IPS DF 19.7 (cell line): ENCODE data around the gene PIH1D1.
A peak's percentile ranks its signal among the peaks of the same experiment; 100 is the strongest.
"Not testable (repeated sequence)": the region's sequence is repeated elsewhere in the genome, so short reads cannot be mapped to it uniquely, and the experiment has no call there.

Experiments
- DNase-seq: peaks from one replicate; pipeline ENCODE4 v3.0.0-alpha.2; 2013; ENCODE audit warnings: low read depth, low spot score

PIH1D1 gene

GRCh38 chr19:49481020-49481683 is 29.5 kb upstream of the PIH1D1 start:
- no peak for DNase-seq

DNA sequence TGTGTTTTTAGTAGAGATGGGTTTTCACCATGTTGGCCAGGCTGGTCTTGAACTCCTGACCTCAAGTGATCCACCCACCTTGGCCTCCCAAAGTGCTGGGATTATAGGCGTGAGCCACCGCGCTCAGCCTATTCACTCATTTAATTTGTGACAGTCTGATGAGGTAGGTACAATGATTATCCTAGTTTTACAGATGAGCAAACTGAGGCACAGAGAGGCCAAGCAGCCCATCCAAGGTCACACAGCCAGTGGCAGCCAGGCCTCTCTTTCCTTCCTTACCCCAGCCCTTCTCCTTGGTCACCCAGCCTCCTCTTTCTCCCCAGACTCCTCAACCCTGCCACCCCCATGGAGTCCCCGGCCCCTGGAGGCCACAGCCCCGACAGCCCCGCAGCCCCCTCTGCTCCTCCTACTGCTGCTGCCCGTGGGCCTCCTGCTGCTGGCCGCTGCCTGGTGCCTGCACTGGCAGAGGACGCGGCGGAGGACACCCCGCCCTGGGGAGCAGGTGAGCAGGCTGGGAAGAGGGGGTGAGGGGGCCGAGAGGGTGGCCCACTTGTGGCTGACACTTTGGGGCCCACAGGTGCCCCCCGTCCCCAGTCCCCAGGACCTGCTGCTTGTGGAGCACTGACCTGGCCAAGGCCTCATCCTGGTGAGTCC is 28.5 kb upstream of the PIH1D1 start:
- no peak for DNase-seq

DNA sequence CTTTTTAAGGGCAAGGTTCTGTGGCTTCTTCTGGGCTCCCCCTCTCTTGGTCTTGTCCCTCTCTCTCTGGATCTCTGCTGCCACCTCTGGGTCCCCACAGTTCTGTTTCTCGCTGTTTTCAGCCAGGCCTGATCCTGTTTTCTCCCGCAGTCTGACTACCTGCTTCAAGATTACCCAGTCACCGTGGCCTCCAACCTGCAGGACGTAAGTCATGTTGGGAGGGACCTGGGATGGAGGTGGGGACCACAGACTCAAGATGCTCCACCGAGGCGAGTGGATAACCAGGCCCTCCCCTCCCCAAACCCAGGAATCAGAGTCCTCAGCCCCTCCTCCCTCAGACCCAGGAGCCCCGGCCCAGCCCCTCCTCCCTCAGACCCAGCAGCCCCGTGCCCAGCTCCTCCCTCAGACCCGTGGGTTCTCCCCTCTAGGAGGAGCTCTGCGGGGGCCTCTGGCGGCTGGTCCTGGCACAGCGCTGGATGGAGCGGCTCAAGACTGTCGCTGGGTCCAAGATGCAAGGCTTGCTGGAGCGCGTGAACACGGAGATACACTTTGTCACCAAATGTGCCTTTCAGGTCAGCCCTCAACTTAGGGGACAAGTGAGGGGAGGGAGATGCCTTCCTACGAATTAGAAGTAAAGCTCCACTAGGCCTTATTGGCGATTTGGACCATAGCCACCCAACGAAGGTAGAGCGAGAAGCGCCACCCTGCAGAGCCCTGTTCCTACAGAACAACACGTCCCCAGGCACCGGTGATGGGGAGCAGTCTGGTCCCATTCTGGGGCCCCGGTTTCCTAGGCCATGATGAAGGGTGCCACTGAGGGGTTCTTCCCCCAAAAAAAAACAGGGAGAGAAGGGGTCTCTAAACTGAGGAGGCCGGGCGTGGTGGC is 24.6 kb upstream of the PIH1D1 start:
- DNase-seq = no peak

DNA sequence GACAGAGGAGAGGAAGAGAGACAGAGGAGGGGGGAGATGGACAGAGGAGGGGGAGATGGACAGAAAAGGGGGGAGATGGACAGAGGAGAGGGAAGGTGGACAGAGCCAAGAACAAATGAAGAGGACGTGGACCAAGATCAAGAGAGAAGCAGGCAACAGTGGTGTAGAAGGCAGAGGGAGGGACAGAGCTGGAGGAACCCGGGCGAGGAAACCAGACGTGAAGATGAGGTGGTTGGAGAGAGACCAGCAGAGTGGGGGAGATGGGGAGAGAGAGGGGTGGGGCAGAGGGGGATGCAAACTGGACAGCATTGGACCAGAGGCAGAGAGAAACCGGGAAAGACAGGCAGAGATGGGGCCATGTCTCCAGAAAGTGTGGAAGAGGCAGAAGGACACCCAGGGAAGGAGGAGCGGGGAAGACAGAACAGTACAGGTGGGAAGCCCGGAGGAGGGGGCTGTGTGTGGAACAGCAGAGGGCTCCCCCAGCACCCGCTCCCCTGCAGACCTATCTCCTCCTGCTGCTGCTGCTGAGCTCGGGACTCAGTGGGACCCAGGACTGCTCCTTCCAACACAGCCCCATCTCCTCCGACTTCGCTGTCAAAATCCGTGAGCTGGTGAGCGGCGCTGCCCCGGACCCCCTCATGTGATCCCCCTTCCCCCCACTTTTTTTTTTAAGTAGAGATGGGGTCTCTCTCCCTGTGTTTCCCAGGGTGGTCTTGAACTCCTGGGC is 23.7 kb upstream of the PIH1D1 start:
- DNase-seq = no peak

GRCh38 chr19:49474542-49474924 is 22.9 kb upstream of the PIH1D1 start:
- no peak for DNase-seq

DNA sequence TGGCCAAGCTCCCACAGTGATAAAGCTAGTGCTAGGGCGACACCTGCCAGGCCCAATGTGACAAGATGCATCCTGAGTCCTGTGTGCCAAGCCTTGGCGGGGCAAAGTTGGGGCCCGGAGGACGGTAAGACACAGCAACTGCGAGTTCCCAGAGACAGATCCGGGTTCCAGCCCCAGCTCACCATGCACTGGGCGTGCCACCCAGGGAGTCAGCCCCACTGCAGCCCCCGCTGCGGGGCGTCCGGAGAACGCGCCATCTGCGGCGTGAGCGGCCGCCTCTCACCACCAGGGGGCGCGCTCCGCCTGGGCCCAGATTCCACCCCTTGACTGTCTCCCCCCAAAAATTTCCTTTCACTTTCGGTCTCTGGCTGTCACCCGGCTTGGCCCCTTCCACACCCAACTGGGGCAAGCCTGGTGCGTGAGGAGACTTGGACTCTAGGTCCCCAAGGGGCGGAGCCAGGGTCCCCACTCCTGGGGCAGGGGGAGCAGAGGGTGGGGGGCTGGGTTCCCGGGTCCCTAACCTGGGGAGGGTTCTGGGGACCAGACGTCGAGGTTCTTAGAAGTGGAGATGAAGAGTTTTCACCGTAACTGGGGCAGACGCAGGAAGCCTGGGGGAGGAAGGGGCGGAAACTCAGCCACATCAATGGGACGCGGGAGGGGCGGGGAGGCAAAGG is 22.4 kb upstream of the PIH1D1 start, which contains the start of gene FLT3LG:
TSS of gene FLT3LG (plus strand) at position 348 of the 674 bp plus-strand sequence. CDS start 425 bp downstream, outside the sequence.
- DNase-seq = no peak

- not testable (repeated sequence) for DNase-seq
These were observed 21.9 kb upstream of the PIH1D1 start for GRCh38 chr19:49473501-49473867.

DNA sequence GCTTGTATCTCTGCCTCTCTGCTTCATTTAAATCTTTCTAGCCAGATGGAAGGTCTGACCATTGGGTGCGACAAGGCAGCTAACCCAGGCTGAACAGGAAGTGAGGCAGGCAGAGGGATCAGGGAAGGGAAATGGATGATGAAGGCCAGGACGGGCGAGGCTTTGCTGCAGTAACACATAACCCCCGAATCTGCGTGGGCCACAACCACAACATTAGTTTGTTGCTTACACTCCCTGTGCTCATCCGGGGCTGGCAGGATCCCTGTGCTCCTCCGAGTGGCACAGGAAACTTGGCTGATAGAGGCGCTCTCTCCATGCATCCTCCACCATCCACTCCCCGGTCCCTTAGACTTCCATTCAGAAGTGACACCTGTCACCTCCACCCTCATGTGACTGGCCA is 21.3 kb upstream of the PIH1D1 start:
- DNase-seq = no peak

DNA sequence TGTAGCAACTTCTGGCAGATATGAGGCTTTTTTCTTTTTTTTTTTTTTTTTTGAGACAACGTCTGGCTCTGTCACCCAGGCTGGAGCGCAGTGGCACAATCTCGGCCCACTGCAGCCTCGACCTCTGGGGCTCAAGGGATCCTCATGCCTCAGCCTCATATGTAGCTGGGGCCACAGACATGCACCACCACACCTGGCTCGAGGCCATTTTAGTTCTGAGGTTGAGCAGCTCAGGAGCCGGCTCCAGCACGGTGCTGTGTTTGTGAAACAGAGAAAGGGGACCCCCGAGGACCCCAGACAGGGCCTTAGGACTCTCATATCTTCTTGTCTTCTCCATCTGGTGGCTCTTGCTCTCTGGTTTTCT is 19.0 kb upstream of the PIH1D1 start:
- DNase-seq = no peak

DNA sequence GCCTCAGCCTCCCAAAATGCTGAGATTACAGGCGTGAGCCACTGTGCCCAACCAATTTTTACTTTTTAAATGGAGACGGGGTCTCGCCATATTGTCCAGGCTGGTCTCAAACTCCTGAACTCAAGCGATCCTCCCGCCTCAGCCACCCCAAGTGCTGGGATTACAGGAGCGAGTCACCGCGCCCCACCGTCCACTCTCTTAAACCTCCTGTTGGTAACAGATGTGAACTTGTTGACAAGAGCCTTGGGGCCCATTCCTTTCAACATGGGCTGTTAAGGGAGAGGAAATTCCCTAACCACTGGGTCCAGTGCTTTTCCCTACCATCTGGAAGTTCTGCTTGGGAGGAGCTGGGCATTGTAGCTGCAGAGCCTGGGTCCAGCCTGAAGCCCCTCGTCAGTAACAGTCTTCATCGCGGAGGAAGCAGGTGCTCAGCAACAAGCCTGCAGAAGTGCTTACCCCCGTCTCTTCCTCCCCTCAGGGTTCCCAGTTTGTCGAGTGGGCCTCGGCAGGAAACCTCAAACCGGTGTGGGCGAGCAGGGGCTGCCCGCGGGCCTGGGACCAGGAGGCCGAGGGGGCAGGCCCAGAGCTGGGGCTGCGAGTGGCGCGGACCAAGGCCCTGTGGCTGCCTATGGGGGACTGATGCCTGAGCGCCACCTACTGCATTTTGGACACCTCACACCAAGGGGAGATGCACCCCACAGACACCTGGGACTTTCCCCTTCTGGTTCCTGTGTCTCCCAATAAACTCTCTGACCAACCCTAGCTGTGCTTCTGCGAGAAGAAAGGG is 18.4 kb upstream of the PIH1D1 start:
- DNase-seq = no peak

- peak; percentile 90 for DNase-seq
These were observed 17.3 kb upstream of the PIH1D1 start for GRCh38 chr19:49468746-49469447.

DNA sequence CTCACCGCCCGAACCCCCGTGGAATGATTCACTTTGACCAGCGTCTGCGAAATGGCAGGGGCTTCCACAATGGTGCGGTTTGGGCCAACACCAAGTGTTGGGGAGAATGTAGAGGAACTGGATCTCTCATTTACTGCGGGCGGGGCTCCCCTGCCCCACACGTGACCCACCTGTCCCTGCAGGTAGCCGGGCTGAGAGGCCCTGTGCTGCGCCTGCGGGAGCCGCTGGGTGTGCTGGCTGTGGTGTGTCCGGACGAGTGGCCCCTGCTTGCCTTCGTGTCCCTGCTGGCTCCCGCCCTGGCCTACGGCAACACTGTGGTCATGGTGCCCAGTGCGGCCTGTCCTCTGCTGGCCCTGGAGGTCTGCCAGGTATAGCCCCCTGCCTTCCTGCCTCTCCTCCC is 16.6 kb upstream of the PIH1D1 start:
- DNase-seq = no peak

- no peak for DNase-seq
These were observed 13.8 kb upstream of the PIH1D1 start for GRCh38 chr19:49465371-49465770.

- DNase-seq = no peak
These were observed 12.5 kb upstream of the PIH1D1 start for GRCh38 chr19:49463960-49464740.

DNA sequence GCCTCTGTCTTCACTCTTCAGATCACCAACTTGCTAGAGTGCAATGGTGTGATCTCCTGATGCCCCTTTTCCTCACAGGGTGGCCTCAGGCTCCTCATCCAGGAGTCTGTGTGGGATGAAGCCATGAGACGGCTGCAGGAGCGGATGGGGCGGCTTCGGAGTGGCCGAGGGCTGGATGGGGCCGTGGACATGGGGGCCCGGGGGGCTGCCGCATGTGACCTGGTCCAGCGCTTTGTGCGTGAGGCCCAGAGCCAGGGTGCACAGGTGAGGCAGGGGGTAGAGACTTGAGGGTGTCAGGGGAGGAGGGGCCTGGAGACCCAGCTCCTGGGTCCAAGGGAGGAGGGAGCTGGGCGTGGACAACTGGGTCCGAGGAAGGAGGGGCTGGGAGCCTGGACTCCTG is 10.9 kb upstream of the PIH1D1 start:
- no peak for DNase-seq

DNA sequence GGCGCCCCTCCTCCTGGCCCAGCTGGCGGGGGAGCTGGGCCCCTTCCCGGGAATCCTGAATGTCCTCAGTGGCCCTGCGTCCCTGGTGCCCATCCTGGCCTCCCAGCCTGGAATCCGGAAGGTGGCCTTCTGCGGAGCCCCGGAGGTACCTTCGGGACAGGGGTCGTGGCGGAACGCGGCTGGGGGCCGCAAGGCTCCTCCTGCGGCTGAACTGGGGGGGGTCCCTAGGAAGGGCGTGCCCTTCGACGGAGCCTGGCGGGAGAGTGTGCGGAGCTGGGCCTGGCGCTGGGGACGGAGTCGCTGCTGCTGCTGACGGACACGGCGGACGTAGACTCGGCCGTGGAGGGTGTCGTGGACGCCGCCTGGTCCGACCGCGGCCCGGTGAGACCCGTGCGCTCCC is 10.0 kb upstream of the PIH1D1 start:
- DNase-seq = no peak

DNA sequence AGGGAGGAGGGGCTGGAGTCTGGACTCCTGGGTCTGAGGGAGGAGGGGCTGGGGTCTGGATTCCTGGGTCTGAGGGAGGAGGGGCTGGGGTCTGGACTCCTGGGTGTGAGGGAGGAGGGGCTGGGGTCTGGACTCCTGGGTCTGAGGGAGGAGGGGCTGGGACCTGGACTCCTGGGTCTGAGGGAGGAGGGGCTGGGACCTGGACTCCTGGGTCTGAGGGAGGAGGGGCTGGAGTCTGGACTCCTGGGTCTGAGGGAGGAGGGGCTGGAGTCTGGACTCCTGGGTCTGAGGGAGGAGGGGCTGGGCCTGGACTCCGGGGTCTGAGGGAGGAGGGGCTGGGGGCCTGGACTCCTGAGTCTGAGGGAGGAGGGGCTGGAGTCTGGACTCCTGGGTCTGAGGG is 9.5 kb upstream of the PIH1D1 start:
- not testable (repeated sequence) for DNase-seq

DNA sequence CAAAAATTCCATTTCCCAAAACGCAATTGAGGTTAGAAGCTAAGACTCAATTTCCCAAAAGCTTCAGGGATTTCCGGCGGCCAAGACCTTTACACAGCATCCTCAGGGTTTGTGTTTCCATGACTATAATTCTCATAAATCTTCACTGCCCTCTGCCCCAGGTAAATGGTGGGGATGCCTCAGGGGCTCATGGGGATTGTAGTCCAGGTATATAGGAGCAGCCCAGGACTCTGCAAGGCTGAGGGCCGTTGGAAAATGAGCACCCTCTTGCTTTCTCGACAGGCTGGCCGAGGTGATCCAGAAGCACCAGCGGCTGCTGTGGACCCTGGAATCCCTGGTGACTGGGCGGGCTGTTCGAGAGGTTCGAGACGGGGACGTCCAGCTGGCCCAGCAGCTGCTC is 7.8 kb upstream of the PIH1D1 start:
- no peak for DNase-seq

DNA sequence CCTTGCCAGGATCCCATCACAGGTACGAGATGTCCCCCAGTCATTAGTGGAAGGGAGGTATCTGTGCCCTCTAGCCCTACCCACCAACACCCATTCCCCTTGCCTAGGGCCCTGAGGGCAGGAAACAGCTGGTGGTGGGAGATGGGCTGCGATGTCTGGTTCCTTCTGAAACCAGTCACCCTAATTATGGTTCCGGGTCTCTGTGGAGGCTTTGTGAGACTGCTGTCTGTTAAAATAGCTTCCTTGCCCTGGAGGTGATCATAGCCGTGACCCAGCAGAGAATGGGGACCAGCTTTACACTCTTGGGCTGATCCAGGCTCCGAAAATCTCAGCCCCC is 6.9 kb upstream of the PIH1D1 start:
- no peak for DNase-seq
